ENCODE results near the gene RALGAPB. TPM values are rescaled to one million over a fixed set of nuclear protein-coding genes. Genes with fewer than 3 reads are reported as not detected.

Gene RALGAPB
- total RNA-seq, 4 donors from 2014 or later: 22.7 to 67.0 (median 56.7) TPM

- H3K4me3 ChIP-seq: no peak overlapping the region
- DNase-seq: no peak
- in situ Hi-C loops (cut with MboI; ENCODE audit: low pct_ligation_motif_present in 1 of 4, low pct_unique_long_range_greater_than_20kb in 1 of 4, low sequenced_read_pairs in 3 of 4): no loop called here
- no peak for TF ChIP-seq POLR2A (IDR thresholded peaks at IDR 0.05)
- TF ChIP-seq EP300 (IDR thresholded peaks at IDR 0.05; ENCODE audit: low read depth): no peak
- TF ChIP-seq, protein P1, sequence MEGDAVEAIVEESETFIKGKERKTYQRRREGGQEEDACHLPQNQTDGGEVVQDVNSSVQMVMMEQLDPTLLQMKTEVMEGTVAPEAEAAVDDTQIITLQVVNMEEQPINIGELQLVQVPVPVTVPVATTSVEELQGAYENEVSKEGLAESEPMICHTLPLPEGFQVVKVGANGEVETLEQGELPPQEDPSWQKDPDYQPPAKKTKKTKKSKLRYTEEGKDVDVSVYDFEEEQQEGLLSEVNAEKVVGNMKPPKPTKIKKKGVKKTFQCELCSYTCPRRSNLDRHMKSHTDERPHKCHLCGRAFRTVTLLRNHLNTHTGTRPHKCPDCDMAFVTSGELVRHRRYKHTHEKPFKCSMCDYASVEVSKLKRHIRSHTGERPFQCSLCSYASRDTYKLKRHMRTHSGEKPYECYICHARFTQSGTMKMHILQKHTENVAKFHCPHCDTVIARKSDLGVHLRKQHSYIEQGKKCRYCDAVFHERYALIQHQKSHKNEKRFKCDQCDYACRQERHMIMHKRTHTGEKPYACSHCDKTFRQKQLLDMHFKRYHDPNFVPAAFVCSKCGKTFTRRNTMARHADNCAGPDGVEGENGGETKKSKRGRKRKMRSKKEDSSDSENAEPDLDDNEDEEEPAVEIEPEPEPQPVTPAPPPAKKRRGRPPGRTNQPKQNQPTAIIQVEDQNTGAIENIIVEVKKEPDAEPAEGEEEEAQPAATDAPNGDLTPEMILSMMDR (IDR thresholded peaks at IDR 0.05): no peak
- no peak for TF ChIP-seq POLR2AphosphoS5 (IDR thresholded peaks at IDR 0.05)
- 96 to 100% methylated on average over 1 of the region's 1 CpG for WGBS, 2 donors (ENCODE audit: low coverage in 1 of 2)
- peaks cover 0 to 80% (median 25%) of the 10 kb centered on the region in 4 donors for H3K36me3 ChIP-seq
- H3K27ac ChIP-seq: no peak overlapping the region
- no peaks in the 10 kb centered on the region for H3K9me3 ChIP-seq
- intact Hi-C loops (cut with DNase I; ENCODE audit: low total_unique reads): no loop called here
- H3K4me1 ChIP-seq: no peaks in the 10 kb centered on the region
- no peaks in the 10 kb centered on the region for H3K27me3 ChIP-seq
Measured at GRCh38 chr20:38550274-38550673, 77.6 kb downstream of the RALGAPB start.

GRCh38 chr20:38551056-38551626, 78.5 kb downstream of the RALGAPB start:
- TF ChIP-seq, protein P1 (IDR thresholded peaks at IDR 0.05): no peak
- TF ChIP-seq POLR2AphosphoS5 (IDR thresholded peaks at IDR 0.05) (no peak), POLR2A (IDR thresholded peaks at IDR 0.05) (no peak), EP300 (IDR thresholded peaks at IDR 0.05; ENCODE audit: low read depth) (no peak)
- in situ Hi-C loops (cut with MboI; ENCODE audit: low pct_ligation_motif_present in 1 of 4, low pct_unique_long_range_greater_than_20kb in 1 of 4, low sequenced_read_pairs in 3 of 4): no loop called here
- Histone ChIP-seq H3K27ac (no peak overlapping the region), H3K9me3 (no peaks in the 10 kb centered on the region), H3K4me3 (no peak overlapping the region), H3K36me3 (peaks cover 0 to 80% (median 25%) of the 10 kb centered on the region in 4 donors), H3K27me3 (no peaks in the 10 kb centered on the region), H3K4me1 (no peaks in the 10 kb centered on the region)
- DNase-seq: no peak
- 89 to 90% methylated on average over 5 to 7 of the region's 7 CpGs for WGBS, 2 donors (ENCODE audit: low coverage in 1 of 2)
- intact Hi-C loops (cut with DNase I; ENCODE audit: low total_unique reads): no loop called here

GRCh38 chr20:38554986-38555385, 82.3 kb downstream of the RALGAPB start:
- TF ChIP-seq, protein P1 (IDR thresholded peaks at IDR 0.05): no peak
- TF ChIP-seq POLR2A (IDR thresholded peaks at IDR 0.05): no peak
- TF ChIP-seq EP300 (IDR thresholded peaks at IDR 0.05; ENCODE audit: low read depth): no peak
- TF ChIP-seq POLR2AphosphoS5 (IDR thresholded peaks at IDR 0.05): no peak
- in situ Hi-C loops (cut with MboI; ENCODE audit: low pct_ligation_motif_present in 1 of 4, low pct_unique_long_range_greater_than_20kb in 1 of 4, low sequenced_read_pairs in 3 of 4): no loop called here
- peaks cover 0 to 81% (median 32%) of the 10 kb centered on the region in 4 donors for H3K36me3 ChIP-seq

DNA sequence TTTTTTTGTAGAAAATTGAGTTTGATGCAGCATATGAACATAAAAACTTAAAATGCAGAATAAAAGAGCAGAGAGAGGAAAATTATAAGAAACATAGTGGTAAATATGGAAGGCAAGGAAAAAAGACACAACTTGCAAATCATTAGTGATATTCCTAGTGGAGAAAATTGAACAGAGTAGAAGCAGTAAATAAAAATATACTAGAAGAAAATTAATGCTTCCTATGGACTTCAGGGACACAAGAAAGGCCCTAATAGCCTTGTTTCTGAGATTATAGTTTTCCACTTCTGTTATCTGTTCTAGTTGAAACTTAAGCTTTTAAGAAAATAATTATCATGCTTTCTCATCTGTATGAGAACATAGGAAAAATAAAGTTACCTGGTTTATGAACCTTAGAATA, 82.8 kb downstream of the RALGAPB start:
- H3K36me3 ChIP-seq: peaks cover 0 to 85% (median 32%) of the 10 kb centered on the region in 4 donors
- in situ Hi-C loops (cut with MboI; ENCODE audit: low pct_ligation_motif_present in 1 of 4, low pct_unique_long_range_greater_than_20kb in 1 of 4, low sequenced_read_pairs in 3 of 4): no loop called here
- intact Hi-C loops (cut with DNase I; ENCODE audit: low total_unique reads): no loop called here
- no peaks in the 10 kb centered on the region for H3K27me3 ChIP-seq
- TF ChIP-seq, protein P1 (IDR thresholded peaks at IDR 0.05): no peak
- TF ChIP-seq EP300 (IDR thresholded peaks at IDR 0.05; ENCODE audit: low read depth) (no peak), POLR2AphosphoS5 (IDR thresholded peaks at IDR 0.05) (no peak), POLR2A (IDR thresholded peaks at IDR 0.05) (no peak)
- no peak overlapping the region for H3K4me3 ChIP-seq
- no peak for DNase-seq
- no peaks in the 10 kb centered on the region for H3K9me3 ChIP-seq
- H3K4me1 ChIP-seq: no peaks in the 10 kb centered on the region
- H3K27ac ChIP-seq: no peak overlapping the region

More at GRCh38 chr20:38554986-38555385, 82.3 kb downstream of the RALGAPB start:
- 100% methylated on average over 1 to 2 of the region's 2 CpGs for WGBS, 2 donors (ENCODE audit: low coverage in 1 of 2)
- no peaks in the 10 kb centered on the region for H3K4me1 ChIP-seq
- H3K9me3 ChIP-seq: no peaks in the 10 kb centered on the region
- intact Hi-C loops (cut with DNase I; ENCODE audit: low total_unique reads): no loop called here
- H3K4me3 ChIP-seq: no peak overlapping the region
- DNase-seq: no peak
- no peak overlapping the region for H3K27ac ChIP-seq
- H3K27me3 ChIP-seq: no peaks in the 10 kb centered on the region
